Type B pancreatic cell (in vitro differentiated cells): ENCODE data around the gene RFX3. TPM values are rescaled to one million over a fixed set of nuclear protein-coding genes. Genes with fewer than 3 reads are reported as not detected.
A peak's percentile ranks its signal among the peaks of the same experiment; 100 is the strongest.

ENCODE experiments used
- DNase-seq: peaks from one replicate; pipeline ENCODE4 v3.0.0; 2021; ENCODE audit warnings: mixed read lengths; ENCODE audit not compliant: unreplicated experiment; ENCODE audit errors: extremely low spot score
- H3K27ac Mint-ChIP-seq: 2 replicates; pipeline ENCODE4 v1.8.0; 2021; ENCODE audit warnings: mild to moderate bottlenecking, mixed read lengths
- H3K27me3 Mint-ChIP-seq: 2 replicates; pipeline ENCODE4 v1.8.0; 2021; ENCODE audit warnings: mixed read lengths
- H3K36me3 Mint-ChIP-seq: 2 replicates; pipeline ENCODE4 v1.8.0; 2021; ENCODE audit warnings: mixed read lengths
- H3K4me1 Mint-ChIP-seq: one replicate; pipeline ENCODE4 v1.8.0; 2021; ENCODE audit warnings: mixed read lengths; ENCODE audit not compliant: unreplicated experiment
- H3K4me3 Mint-ChIP-seq: 2 replicates; pipeline ENCODE4 v1.8.0; 2021; ENCODE audit warnings: mild to moderate bottlenecking, mixed read lengths
- H3K9me3 Mint-ChIP-seq: 2 replicates; pipeline ENCODE4 v1.8.0; 2021; ENCODE audit warnings: mixed read lengths
- CTCF ChIP-seq: fragments of 200-600 bp; sonication (generic); conservative IDR thresholded peaks from 2 replicates; pipeline ENCODE4 v1.5.0; 2021; ENCODE audit warnings: antibody characterized with exemption, mild to moderate bottlenecking
- total RNA-seq: library from RNA; stranded (reverse); gene quantifications from 2 replicates; pipeline ENCODE4 v1.2.1, GENCODE V29; 2021; ENCODE audit warnings: low replicate concordance

RFX3 gene
- total RNA-seq, 1 donor from 2014 or later, result 42.5 TPM

GRCh38 chr9:3528451-3528850, 2.6 kb upstream of the RFX3 start:
- Mint-ChIP-seq H3K36me3 (peaks cover 13% of the 10 kb centered on the region), H3K9me3 (no peaks in the 10 kb centered on the region), H3K4me3 (peak overlapping the region; percentile 73), H3K27ac (peak overlapping the region; percentile 26), H3K27me3 (peaks cover 3% of the 10 kb centered on the region), H3K4me1 (peaks cover 21% of the 10 kb centered on the region)
- TF ChIP-seq CTCF, result no peak
- no peak for DNase-seq

- H3K4me1 Mint-ChIP-seq, result peaks cover 26% of the 10 kb centered on the region
- no peak for DNase-seq
- peak overlapping the region; percentile 99 for H3K4me3 Mint-ChIP-seq
- no peaks in the 10 kb centered on the region for H3K9me3 Mint-ChIP-seq
- no peak for TF ChIP-seq CTCF
- H3K27ac Mint-ChIP-seq, result peak overlapping the region; percentile 100
- peaks cover 3% of the 10 kb centered on the region for H3K27me3 Mint-ChIP-seq
- peaks cover 13% of the 10 kb centered on the region for H3K36me3 Mint-ChIP-seq
Observed at GRCh38 chr9:3526997-3527940, 1.5 kb upstream of the RFX3 start.

GRCh38 chr9:3526165-3526996, 580 bp upstream of the RFX3 start:
- no peak for TF ChIP-seq CTCF
- Mint-ChIP-seq H3K36me3 (peaks cover 13% of the 10 kb centered on the region), H3K27ac (peak overlapping the region; percentile 100), H3K4me3 (peak overlapping the region; percentile 99), H3K4me1 (peaks cover 26% of the 10 kb centered on the region), H3K9me3 (no peaks in the 10 kb centered on the region), H3K27me3 (peaks cover 3% of the 10 kb centered on the region)
- DNase-seq, result peak; percentile 90

- Mint-ChIP-seq H3K9me3 (no peaks in the 10 kb centered on the region), H3K27ac (peak overlapping the region; percentile 100), H3K4me3 (peak overlapping the region; percentile 99), H3K36me3 (peaks cover 13% of the 10 kb centered on the region), H3K4me1 (peaks cover 32% of the 10 kb centered on the region), H3K27me3 (peaks cover 3% of the 10 kb centered on the region)
- TF ChIP-seq CTCF, result no peak
- DNase-seq, result peak; percentile 73
Observed at GRCh38 chr9:3525096-3525835, 535 bp downstream of the RFX3 start.

- peaks cover 9% of the 10 kb centered on the region for H3K36me3 Mint-ChIP-seq
- no peak for DNase-seq
- no peak for TF ChIP-seq CTCF
- H3K27ac Mint-ChIP-seq, result no peak overlapping the region
- H3K27me3 Mint-ChIP-seq, result peaks cover 3% of the 10 kb centered on the region
- H3K4me1 Mint-ChIP-seq, result peaks cover 23% of the 10 kb centered on the region
- H3K4me3 Mint-ChIP-seq, result peak overlapping the region; percentile 25
- H3K9me3 Mint-ChIP-seq, result no peaks in the 10 kb centered on the region
Observed at GRCh38 chr9:3521966-3522365, 3.8 kb downstream of the RFX3 start.
